NCI-H524 (cell line): ENCODE data around the gene RTBDN.

Source experiments
- DNase-seq, 2 experiments: peaks; one replicate each; lab custom pipeline; 2025; lab: John Stamatoyannopoulos, UW

Gene RTBDN

DNA sequence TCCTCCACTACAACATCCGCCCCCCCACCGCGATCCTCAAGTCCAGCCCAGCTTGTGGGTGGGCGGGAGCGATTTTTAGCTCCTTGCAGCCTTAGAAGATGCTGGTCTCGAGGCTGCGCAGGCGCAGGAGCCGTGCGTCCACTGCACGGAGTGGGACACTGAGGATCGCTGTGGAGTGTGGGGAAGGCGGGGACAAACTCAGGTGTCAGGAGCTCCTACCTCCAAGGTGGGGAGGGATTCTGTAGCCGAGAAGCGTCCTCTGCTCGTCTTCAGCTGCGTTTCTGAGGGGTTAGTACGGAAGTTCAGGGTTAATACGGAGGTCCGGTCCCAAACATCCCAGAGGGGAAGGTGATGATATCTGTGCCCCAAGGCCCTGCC lies at the start of gene RTBDN:
RTBDN (minus strand) TSS at position 14 of the 378 bp plus-strand sequence. CDS start 4,600 bp downstream, outside the sequence.
- DNase-seq: no peak

DNA sequence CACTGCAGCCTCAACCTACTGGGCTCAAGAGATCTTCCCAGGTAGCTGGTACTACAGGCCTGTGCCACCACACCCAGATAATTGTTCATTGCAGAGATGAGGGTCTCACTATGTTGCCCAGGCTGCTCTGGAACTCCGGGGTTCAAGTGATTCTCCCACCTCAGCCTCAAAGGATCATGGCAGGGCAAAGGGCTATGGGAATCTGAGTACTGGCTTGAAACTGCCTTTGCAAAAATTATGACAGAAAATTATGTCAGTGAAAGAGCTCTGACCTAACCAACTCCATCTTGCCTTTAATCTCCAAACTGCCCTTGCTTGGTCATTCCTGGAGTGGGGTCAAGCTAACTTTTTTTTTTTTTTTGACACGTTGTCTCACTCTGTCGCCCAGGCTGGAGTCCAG lies 48.2 kb upstream of the RTBDN start:
- DNase-seq: no peak

DNA sequence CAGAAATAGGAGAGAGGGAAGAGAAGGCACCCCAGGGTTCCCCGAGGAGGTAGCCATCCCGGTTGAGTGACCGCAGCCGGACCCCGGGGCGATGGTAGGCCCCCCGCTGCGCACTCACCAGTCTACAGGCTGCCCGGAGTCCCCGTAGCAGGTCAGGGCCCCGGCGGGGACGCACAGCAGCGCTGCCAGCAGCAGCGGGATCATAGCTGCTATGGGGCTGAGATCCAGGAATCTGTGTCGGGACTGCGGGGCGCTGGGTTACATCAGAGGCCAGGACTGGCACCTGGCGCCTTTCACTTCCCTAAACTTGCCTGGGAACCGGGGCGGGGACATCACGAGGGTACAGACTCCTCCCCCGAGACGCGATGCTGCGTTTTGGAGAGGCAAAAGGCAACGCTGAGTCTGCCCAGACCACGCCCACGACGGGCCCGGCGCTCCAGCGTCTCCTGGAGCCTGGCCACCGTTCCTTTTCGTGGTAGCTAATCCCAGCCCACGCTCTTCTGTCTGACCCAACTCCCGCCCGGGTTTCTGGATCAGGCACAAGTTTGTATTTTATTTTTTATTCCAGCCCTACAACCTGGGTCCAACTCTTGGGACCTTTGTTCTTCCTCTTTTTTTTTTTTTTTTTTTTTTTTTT lies 46.9 kb upstream of the RTBDN start, which contains the start of gene DNASE2:
DNASE2 (minus strand) TSS at position 278 of the 637 bp plus-strand sequence; CDS start at position 204, 74 bp downstream.
- peak; percentile 93 to 97 for DNase-seq

DNA sequence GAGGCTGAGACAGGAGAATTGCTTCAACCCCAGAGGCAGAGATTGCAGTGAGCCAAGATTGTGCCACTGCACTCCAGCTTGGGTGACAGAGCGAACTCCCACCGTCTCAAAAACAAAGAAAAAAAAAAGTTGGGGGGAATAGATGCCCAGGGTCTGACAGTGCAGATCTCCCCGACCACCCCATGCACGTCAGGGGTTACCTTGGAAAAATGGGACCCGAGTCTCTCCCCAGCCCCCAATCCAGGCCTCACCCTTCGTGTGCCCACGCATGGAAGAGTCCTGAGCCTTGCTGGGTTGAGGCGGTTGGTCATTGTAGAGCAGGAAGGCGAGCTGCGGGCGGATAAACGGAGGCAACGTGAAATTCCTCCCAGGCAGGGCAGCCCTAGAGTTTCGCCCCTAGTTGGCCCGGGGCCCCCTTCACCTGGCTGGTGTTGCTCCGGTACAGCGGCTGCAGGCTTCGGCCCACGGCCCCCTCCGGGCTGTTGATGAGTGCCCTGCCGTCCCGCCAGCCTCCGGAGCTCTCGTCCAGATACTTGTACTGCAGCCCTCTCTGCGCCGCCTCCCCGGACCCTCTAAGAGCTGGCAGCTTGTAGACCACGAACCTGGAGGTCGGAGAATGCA lies 46.3 kb upstream of the RTBDN start:
- DNase-seq: peak in 1 of 2 experiments; percentile 50

DNA sequence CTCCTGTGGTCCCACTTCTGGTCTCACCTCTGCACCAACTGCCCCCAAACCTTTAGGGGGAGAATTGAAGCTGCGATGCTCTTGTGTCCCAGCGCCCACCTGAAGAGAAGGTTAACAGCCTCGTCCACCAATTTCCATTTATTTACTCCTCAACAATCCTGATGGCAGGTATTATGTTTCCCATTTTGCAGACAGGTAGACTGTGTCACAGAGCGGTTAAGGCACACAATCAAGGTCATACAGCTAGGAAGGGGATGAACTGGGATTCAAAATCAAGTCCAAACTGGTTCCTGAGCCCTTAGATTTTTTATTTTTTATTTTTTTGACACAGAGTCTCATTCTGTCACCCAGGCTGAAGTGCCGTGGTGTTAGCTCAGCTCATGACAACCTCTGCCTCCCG lies 40.7 kb upstream of the RTBDN start:
- DNase-seq: no peak

DNA sequence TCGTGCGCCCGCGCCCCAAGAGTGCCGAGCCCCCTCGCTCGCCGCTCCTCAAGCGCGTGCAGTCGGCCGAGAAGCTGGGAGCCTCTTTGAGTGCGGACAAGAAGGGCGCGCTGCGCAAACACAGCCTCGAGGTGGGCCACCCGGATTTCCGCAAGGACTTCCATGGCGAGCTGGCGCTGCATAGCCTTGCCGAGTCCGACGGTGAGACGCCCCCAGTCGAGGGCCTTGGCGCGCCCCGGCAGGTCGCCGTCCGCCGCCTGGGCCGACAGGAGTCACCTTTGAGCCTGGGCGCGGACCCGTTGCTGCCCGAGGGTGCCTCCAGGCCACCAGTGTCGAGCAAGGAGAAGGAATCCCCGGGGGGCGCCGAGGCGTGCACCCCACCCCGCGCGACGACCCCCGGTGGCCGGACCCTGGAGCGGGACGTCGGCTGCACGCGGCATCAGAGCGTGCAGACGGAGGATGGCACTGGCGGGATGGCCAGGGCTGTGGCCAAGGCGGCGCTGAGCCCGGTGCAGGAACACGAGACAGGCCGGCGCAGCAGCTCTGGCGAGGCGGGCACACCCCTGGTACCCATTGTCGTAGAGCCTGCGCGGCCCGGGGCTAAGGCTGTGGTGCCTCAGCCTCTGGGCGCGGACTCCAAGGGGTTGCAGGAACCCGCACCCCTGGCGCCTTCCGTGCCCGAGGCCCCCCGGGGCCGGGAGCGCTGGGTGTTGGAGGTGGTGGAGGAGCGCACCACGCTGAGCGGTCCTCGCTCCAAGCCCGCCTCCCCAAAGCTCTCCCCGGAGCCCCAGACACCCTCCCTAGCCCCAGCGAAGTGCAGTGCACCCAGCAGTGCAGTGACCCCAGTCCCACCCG lies 39.7 kb upstream of the RTBDN start:
- no peak for DNase-seq

DNA sequence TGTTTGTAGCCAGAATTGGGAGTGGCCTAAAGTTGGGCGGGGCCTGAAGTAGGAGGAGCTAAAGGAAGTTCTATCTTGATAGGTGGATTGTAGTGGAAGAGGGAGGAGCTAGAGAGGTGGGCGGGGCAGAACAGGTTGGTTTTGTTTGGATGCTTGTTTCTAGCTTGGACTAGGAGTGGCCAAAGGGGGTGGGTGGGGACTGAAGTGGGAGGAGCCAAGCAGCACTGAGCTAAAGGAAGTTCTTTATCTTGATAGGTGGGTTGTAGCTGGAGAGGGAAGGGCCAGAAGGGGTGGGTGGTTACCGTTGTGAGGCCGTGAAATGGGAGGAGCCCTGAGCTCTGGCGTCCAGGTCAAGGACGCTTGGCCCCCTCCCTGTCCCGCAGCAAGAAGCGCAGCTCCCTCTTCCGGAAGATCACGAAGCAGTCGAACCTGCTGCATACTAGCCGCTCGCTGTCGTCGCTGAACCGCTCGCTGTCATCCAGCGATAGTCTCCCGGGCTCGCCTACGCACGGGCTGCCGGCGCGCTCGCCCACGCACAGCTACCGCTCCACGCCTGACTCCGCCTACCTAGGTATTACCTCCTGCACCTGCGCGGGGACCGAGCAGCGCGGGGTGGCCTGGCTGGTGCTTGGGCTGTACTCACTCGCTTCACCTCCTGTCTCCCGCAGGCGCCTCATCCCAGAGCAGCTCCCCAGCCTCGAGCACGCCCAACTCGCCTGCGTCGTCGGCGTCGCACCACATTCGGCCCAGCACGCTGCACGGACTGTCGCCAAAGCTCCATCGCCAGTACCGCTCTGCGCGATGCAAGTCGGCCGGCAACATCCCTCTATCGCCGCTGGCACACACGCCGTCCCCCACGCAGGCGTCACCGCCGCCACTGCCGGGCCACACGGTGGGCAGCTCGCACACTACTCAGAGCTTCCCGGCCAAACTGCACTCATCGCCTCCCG lies 38.8 kb upstream of the RTBDN start:
- DNase-seq: no peak

DNA sequence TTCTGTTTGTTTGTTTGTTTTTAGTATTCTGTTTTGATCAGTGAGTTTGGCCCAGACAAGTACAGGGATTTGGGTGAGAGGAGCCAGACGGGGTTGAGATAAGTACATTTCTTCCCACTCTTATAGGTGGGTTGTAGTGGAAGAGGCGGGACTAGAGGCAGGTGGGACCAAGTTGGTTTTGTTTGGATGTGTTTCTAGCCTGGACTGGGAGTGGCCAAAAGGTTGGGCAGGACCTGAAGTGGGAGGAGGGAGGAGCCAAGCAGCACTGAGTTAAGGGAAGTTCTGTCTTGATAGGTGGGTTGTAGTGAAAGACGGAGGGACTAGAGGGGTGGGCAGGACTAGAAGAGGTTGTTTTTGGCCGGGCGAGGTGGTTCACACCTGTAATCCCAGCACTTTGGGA lies 37.9 kb upstream of the RTBDN start:
- no peak for DNase-seq

DNA sequence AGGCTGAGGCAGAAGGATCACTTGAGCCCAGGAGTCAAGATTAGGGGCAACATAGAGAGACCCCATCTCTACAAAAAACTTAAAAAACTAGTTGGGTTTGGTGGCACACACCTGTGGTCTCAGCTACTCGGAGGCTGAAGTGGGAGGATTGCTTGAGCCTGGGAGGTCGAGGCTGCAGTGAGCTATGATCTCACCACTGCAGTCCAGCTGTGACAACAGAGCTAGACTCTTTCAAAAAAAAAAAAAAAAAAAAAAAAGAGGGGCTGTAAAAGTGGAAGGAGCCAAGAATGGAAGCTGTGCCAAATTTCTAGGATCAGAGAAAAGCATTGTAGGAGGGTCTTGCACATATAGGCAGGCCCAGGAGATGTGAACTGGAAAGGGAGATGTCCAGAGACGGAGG lies 37.3 kb upstream of the RTBDN start:
- DNase-seq: no peak

DNA sequence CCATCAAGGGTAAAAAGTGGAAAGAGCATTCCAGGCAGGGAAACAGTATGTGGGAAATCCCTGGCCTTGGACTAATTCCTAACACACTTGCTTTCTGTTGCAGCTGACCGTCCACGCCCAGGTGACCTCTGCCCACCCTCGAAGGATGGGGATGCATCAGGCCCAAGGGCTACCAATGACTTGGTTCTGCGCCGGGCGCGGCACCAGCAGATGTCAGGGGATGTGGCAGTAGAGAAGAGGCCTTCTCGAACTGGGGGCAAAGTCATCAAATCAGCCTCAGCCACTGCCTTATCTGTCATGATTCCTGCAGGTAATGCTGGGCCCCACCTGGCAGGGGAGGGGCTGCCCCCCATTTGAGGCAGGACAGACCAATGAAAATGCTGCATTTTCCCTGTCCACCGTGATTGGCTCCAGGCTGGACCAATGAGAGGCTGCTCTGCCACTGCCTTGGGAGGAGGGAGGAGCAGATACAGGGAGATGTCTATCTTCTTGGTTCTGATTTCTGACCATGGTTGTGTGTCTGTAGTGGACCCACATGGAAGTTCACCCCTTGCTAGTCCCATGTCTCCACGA lies 34.2 kb upstream of the RTBDN start:
- no peak for DNase-seq

DNA sequence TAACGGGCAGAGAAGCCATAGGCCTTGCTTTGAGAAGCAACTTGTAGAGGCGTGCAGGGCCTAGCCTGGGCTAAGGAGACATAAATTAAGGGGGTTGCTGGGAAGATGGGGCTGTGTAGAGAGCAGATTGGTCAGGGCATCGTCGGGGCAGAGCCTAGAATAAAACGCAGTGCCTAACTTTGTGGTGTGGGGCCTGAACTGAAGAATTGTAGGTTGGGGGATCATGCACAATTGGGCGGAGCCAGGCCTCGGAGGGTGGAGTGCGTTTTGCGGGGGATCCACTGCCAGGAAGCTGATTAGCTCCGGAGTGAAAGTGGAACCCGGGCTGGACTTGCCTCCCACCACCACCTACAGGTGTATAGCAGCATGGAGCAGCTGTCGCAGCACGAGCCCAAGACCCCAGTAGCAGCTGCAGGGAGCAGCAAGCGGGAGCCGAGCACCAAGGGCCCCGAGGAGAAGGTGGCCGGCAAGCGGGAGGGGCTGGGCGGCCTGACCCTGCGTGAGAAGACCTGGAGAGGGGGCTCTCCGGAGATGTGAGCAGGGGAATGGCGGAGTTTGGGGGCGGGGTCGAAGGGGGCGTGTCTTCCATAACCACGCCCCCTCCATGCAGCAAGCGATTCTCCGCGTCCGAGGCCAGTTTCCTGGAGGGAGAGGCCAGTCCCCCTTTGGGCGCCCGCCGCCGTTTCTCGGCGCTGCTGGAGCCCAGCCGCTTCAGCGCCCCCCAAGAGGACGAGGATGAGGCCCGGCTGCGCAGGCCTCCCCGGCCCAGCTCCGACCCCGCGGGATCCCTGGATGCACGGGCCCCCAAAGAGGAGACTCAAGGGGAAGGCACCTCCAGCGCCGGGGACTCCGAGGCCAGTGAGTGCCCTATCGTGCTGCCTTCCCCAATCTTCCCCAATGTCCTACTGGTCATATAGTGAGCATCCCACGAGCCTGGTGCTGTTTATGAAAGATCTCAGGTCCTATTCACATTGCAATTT lies 33.0 kb upstream of the RTBDN start:
- DNase-seq: no peak

DNA sequence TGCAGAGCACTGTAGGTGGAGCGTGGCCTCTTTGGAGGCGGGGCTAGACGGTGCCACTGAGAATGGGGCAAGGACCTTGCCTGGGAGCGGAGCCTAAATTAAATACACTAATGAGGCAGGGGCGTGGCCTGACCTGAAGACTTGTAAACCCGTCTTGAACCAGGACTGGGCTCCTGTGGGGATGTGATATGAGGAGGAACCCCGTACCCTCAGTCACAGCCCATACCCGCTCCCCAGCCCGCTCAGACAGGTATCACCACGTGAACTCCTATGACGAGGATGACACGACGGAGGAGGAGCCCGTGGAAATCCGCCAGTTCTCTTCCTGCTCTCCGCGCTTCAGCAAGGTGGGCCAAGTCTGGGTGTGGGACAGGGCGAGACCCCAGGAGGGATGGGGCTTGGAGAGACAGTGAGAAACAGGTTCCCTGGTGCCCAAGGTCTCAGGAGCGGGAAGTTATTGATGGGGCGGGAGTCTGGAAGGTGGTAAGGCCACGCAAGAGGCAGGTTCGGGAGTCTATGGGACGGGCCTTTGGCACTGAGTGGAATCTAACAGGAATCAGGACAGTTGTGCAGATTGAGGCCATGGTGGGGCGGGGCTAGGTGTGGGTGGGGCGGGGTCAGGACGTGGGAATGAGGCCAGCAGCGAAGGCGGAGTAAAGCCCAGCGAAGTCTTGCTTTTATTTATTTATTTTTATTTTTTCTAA lies 32.2 kb upstream of the RTBDN start:
- no peak for DNase-seq

DNA sequence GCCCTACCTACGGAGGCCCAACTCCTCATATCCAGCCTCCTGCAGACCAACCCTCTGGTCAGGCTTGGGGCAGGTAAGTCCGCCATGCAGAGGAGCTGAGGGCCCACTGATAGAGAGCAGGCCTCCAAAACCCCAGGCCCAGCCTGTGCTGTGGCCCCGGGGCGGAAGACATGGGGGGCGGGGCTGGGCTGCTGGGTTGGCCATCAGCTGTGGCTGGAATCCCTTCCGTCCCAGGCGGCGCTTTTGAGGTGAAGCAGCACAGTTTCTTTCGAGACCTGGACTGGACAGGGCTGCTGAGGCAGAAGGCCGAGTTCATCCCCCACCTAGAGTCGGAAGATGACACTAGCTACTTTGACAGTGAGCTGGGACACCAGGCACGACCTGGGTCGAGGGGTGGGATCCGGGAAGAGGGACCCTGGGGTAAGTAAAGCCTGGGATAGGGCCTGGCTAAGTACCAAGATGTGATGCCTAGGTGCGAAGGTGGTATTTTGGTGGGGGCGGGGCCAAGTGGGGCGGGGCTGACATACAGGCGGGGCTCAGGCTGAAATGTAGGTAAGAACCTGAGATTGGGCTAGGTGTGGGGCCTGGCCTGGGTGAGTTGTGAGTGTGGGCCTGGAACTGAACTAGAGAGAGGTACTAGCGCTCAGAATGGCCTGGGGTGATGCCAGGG lies 31.5 kb upstream of the RTBDN start:
- DNase-seq: no peak

DNA sequence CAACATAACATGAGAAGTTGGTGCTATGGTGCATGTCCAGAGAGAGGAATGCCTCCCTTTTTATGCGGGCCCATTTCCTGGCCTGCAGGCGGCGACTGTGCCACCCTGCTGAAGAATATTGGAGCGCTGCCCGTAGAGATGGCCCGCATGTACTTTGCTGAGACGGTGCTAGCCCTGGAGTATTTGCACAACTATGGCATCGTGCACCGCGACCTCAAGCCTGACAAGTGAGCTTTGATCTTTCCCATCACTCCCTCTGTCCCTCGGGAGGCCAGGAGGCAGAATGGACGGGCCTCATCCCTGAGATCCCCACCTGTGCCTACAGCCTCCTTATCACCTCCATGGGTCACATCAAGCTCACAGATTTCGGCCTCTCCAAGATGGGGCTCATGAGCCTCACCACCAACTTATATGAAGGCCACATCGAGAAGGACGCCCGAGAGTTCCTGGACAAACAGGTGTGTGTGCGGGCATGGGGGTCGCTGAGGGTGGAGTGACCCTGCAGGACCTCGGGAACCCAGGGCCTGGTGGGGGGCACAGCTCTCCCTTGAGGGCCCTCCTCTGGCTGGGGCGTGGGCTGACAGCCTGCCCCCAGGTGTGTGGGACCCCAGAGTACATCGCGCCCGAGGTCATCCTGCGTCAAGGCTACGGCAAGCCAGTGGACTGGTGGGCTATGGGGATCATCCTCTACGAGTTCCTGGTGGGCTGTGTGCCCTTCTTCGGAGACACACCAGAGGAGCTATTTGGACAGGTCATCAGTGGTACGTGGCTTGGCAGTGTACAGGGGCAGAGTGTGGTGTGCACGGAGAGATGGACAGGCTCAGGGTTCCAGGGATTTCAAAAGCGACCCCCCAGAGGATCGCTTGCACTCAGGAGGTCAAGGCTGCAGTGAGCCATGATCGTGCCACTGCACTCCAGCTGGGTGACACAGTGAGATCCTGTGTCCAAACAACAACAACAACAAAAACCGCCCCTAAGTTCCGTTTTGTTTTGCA lies 30.6 kb upstream of the RTBDN start:
- DNase-seq: no peak

DNA sequence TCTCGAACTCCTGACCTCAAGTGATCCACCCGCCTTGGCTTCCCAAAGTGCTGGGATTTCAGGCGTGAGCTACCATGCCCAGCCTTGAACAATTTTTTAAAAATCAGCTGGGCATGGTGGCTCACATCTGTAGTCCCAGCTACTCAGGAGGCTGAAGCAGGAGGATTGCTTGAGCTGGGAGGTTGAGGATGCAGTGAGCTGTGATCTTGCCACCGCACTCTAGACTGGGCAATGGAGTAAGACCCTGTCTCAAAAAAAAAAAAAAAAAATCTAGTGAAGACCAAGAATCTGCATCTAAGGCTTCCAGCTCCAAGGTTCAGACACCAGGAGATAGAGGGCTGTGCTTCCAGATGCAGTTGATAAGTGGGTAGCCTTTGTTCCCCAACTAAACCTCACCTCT lies 29.8 kb upstream of the RTBDN start:
- DNase-seq: no peak

DNA sequence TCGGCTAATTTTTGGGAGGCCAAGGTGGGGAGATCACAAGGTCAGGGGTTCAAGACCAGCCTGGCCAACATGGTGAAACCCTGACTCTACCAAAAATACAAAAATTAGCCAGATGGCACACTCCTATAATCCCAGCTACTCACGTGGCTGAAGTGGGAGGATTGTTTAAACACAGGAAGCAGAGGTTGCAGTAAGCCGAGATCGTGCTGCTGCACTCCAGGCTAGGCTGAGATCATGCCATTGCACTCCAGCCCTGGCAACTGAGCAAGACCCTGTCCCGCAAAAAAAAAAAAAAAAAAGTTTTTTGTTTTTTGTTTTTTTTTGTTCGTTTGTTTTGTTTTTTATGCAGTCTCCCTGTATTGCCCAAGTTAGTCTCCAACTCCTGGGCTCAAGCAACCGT lies 25.2 kb upstream of the RTBDN start:
- peak; percentile 68 to 78 for DNase-seq

DNA sequence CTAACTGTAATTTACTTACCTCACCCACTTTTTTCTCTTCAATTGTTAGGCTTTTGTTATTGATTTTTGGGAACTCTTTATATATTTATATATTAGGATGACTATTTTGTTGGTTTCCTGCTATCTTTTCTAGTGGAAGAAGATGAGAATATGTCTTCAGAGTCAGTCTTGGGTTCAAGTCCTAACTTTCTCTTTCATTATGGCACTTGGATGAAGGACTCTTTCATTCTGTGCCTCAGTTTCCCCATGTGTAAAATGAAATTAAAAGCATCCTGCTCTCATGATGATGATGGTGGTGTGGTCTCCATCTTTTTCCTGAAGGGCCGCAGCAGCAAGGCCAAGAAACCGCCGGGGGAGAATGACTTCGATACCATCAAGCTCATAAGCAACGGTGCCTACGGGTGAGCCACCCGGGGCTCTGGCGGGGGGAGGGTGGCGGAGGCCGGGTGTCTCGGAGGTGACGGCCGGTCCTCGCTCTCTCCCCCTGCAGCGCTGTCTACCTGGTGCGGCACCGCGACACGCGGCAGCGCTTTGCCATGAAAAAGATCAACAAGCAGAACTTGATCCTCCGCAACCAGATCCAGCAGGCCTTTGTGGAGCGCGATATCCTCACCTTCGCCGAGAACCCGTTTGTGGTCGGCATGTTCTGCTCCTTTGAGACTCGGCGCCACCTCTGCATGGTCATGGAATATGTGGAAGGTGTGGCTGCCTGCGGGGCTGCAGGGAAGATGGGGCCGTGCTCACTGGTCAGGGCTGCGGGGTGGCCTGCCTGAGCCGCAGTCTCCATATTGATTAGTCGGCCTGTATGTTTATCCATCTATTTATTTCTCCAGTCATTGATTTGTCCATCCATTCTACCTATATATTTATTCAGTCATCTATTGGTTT lies 23.9 kb upstream of the RTBDN start:
- DNase-seq: no peak
